ENCODE data around the gene BAG3. TPM values are rescaled to one million over a fixed set of nuclear protein-coding genes. Genes with fewer than 3 reads are reported as not detected.

The BAG3 gene
- polyA plus RNA-seq, 1 donor from 2014 or later = 0.61 TPM

- Histone ChIP-seq H3K27ac (ENCODE audit: low read length) (no peak overlapping the region), H3K36me3 (ENCODE audit: insufficient read depth, low read length) (no peaks in the 10 kb centered on the region), H2AFZ (ENCODE audit: low read depth, low read length) (no peak overlapping the region), H3K9ac (ENCODE audit: low read length) (no peak overlapping the region), H3K9me2 (ENCODE audit: insufficient read depth, low read length) (no peaks in the 10 kb centered on the region), H3K4me2 (ENCODE audit: low read length) (no peak overlapping the region), H4K20me1 (ENCODE audit: insufficient read depth) (no peaks in the 10 kb centered on the region), H3F3A (ENCODE audit: insufficient read depth, low read length, poor library complexity, severe bottlenecking) (no peaks in the 10 kb centered on the region), H3K79me2 (replicated peaks; ENCODE audit: insufficient read depth, low read length) (no peaks in the 10 kb centered on the region), H3K4me3 (ENCODE audit: low read length) (no peak overlapping the region), H3K27me3 (ENCODE audit: insufficient read depth, low read depth, low read length) (no peaks in the 10 kb centered on the region), H3K9me3 (ENCODE audit: low read length) (no peaks in the 10 kb centered on the region)
- no peak for TF ChIP-seq EP300 (conservative IDR thresholded peaks at IDR 0.05; ENCODE audit: poor library complexity, severe bottlenecking)
- no peak for TF ChIP-seq MXI1 (conservative IDR thresholded peaks at IDR 0.05; ENCODE audit: poor library complexity, severe bottlenecking)
- no peak for TF ChIP-seq REST (IDR thresholded peaks at IDR 0.05; ENCODE audit: borderline replicate concordance)
- TF ChIP-seq TAF1 (IDR thresholded peaks at IDR 0.05; ENCODE audit: low read depth) = no peak
- no peak for TF ChIP-seq SMC3 (conservative IDR thresholded peaks at IDR 0.05; ENCODE audit: poor library complexity)
- TF ChIP-seq POLR2AphosphoS5 (IDR thresholded peaks at IDR 0.05) = no peak
- no peak for TF ChIP-seq EZH2 (IDR thresholded peaks at IDR 0.05; ENCODE audit: borderline replicate concordance, insufficient read depth, low read length, poor library complexity, severe bottlenecking)
These were observed 17.3 kb downstream of the BAG3 start for GRCh38 chr10:119668461-119668860.

- Histone ChIP-seq H3K36me3 (ENCODE audit: insufficient read depth, low read length) (no peaks in the 10 kb centered on the region), H3K27ac (ENCODE audit: low read length) (no peak overlapping the region), H3K4me3 (ENCODE audit: low read length) (no peak overlapping the region), H3K9me3 (ENCODE audit: low read length) (no peaks in the 10 kb centered on the region), H3K79me2 (replicated peaks; ENCODE audit: insufficient read depth, low read length) (no peaks in the 10 kb centered on the region), H3F3A (ENCODE audit: insufficient read depth, low read length, poor library complexity, severe bottlenecking) (no peaks in the 10 kb centered on the region), H3K9ac (ENCODE audit: low read length) (no peak overlapping the region), H2AFZ (ENCODE audit: low read depth, low read length) (no peak overlapping the region), H3K27me3 (ENCODE audit: insufficient read depth, low read depth, low read length) (no peaks in the 10 kb centered on the region), H4K20me1 (ENCODE audit: insufficient read depth) (no peaks in the 10 kb centered on the region), H3K9me2 (ENCODE audit: insufficient read depth, low read length) (no peaks in the 10 kb centered on the region), H3K4me2 (ENCODE audit: low read length) (no peak overlapping the region)
- TF ChIP-seq EZH2 (IDR thresholded peaks at IDR 0.05; ENCODE audit: borderline replicate concordance, insufficient read depth, low read length, poor library complexity, severe bottlenecking) (no peak), MXI1 (conservative IDR thresholded peaks at IDR 0.05; ENCODE audit: poor library complexity, severe bottlenecking) (no peak), RAD21 (conservative IDR thresholded peaks at IDR 0.05) (no peak), POLR2AphosphoS5 (IDR thresholded peaks at IDR 0.05) (no peak), EP300 (conservative IDR thresholded peaks at IDR 0.05; ENCODE audit: poor library complexity, severe bottlenecking) (no peak), CTCF (IDR thresholded peaks at IDR 0.05; ENCODE audit: poor library complexity, severe bottlenecking) (no peak), REST (IDR thresholded peaks at IDR 0.05; ENCODE audit: borderline replicate concordance) (no peak), SMC3 (conservative IDR thresholded peaks at IDR 0.05; ENCODE audit: poor library complexity) (no peak), TAF1 (IDR thresholded peaks at IDR 0.05; ENCODE audit: low read depth) (no peak)
These were observed 18.2 kb downstream of the BAG3 start for GRCh38 chr10:119669331-119669730.

Data from neural cell (in vitro differentiated cells).